Measurements from ENCODE around the gene VSTM2B.

DNA sequence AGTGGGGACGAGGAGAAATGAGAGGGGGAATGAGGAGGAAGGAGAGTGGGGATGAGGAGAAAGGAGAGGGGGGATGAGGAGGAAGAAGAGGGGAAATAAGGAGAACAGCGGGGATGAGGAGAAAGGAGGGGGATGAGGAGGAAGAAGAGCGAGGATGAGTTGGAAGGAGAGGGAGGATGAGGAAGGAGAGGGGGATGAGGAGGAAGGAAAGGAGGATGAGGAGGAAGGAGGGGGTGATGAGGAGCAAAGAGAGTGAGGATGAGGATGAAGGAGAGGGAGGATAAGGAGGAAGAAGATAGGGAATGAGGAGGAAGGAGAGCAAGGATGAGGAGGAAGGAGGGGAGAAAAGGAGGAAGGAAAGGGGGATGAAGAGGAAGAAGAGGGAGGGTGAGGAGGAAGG lies 14.0 kb upstream of the VSTM2B start:
- TF ChIP-seq, protein P1, sequence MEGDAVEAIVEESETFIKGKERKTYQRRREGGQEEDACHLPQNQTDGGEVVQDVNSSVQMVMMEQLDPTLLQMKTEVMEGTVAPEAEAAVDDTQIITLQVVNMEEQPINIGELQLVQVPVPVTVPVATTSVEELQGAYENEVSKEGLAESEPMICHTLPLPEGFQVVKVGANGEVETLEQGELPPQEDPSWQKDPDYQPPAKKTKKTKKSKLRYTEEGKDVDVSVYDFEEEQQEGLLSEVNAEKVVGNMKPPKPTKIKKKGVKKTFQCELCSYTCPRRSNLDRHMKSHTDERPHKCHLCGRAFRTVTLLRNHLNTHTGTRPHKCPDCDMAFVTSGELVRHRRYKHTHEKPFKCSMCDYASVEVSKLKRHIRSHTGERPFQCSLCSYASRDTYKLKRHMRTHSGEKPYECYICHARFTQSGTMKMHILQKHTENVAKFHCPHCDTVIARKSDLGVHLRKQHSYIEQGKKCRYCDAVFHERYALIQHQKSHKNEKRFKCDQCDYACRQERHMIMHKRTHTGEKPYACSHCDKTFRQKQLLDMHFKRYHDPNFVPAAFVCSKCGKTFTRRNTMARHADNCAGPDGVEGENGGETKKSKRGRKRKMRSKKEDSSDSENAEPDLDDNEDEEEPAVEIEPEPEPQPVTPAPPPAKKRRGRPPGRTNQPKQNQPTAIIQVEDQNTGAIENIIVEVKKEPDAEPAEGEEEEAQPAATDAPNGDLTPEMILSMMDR (IDR thresholded peaks at IDR 0.05): no peak
- TF ChIP-seq POLR2A (IDR thresholded peaks at IDR 0.05): no peak
- TF ChIP-seq POLR2AphosphoS5 (IDR thresholded peaks at IDR 0.05): no peak
- TF ChIP-seq EP300 (IDR thresholded peaks at IDR 0.05): no peak
